ENCODE results near the gene WDR38. TPM values are rescaled to one million over a fixed set of nuclear protein-coding genes. Genes with fewer than 3 reads are reported as not detected.
"Not testable (repeated sequence)": the region's sequence is repeated elsewhere in the genome, so short reads cannot be mapped to it uniquely, and the experiment has no call there.

The WDR38 gene
- total and polyA plus RNA-seq, 2 donors (not counting 1 experiment from before 2014, with no cell fraction given): not detected

- Histone ChIP-seq H4K20me1 (ENCODE audit: control insufficient read depth, extremely low read depth, insufficient read depth, low read length) (no peaks in the 10 kb centered on the region), H3K9me3 (ENCODE audit: control insufficient read depth, insufficient read depth, low read depth, low read length) (no peaks in the 10 kb centered on the region), H3K4me2 (ENCODE audit: extremely low read depth, insufficient read depth, low read length) (no peak overlapping the region), H3K36me3 (ENCODE audit: control insufficient read depth, insufficient read depth, low read length) (no peaks in the 10 kb centered on the region), H3K4me3 (replicated peaks in 1 of 4; ENCODE audit: control extremely low read depth in 1 of 4, insufficient read depth in 1 of 4, low read depth in 3 of 4, low read length in 4 of 4) (no peak overlapping the region), H2AFZ (ENCODE audit: low read length) (no peak overlapping the region), H3K9ac (ENCODE audit: insufficient read depth, low read length) (no peak overlapping the region), H3K79me2 (ENCODE audit: control insufficient read depth, insufficient read depth, low read length) (no peaks in the 10 kb centered on the region), H3K4me1 (ENCODE audit: control insufficient read depth, extremely low read depth, insufficient read depth, low read length) (peaks cover 21% of the 10 kb centered on the region), H3K27me3 (ENCODE audit: control insufficient read depth, insufficient read depth, low read length) (no peaks in the 10 kb centered on the region), H3K27ac (ENCODE audit: insufficient read depth, low read length) (peak overlapping the region; percentile 12)
- TF ChIP-seq EZH2 (IDR thresholded peaks at IDR 0.05; ENCODE audit: low read length, missing control alignments) (no peak), CTCF (conservative IDR thresholded peaks at IDR 0.05 in 1 of 2, IDR thresholded peaks at IDR 0.05 in 1 of 2; ENCODE audit: low read depth in 1 of 2, low read length in 2 of 2) (no peak)
- no peak for DNase-seq (ENCODE audit: low read depth in 2 of 2)
These were observed 21.5 kb upstream of the WDR38 start for GRCh38 chr9:124831642-124832364.

DNA sequence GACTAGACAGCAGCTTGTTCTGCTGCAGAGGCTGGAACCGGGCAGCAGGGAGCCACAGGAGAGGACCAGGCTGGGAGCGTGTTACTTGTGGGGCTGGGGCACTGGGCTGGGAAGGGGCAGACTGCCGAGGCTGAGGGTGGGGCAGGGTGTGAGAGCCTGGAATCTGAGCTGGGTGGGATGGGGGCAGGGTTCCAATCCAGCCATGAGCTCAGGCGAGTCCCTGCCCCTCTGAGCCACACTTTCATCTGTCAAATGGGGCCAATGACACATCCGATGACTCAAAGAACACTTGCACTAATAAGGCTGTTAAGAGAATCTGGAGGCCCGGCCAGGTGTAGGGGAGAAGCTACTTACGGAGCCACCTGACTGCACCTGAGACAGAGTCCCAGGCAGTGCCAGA is 18.7 kb upstream of the WDR38 start:
- Histone ChIP-seq H3K9me3 (ENCODE audit: control insufficient read depth, insufficient read depth, low read depth, low read length) (no peaks in the 10 kb centered on the region), H3K9ac (ENCODE audit: insufficient read depth, low read length) (no peak overlapping the region), H3K79me2 (ENCODE audit: control insufficient read depth, insufficient read depth, low read length) (no peaks in the 10 kb centered on the region), H2AFZ (ENCODE audit: low read length) (no peak overlapping the region), H3K4me1 (ENCODE audit: control insufficient read depth, extremely low read depth, insufficient read depth, low read length) (peaks cover 21% of the 10 kb centered on the region), H4K20me1 (ENCODE audit: control insufficient read depth, extremely low read depth, insufficient read depth, low read length) (no peaks in the 10 kb centered on the region), H3K36me3 (ENCODE audit: control insufficient read depth, insufficient read depth, low read length) (no peaks in the 10 kb centered on the region), H3K4me2 (ENCODE audit: extremely low read depth, insufficient read depth, low read length) (no peak overlapping the region), H3K27me3 (ENCODE audit: control insufficient read depth, insufficient read depth, low read length) (no peaks in the 10 kb centered on the region), H3K27ac (ENCODE audit: insufficient read depth, low read length) (no peak overlapping the region), H3K4me3 (replicated peaks in 1 of 4; ENCODE audit: control extremely low read depth in 1 of 4, insufficient read depth in 1 of 4, low read depth in 3 of 4, low read length in 4 of 4) (no peak overlapping the region)
- TF ChIP-seq CTCF (conservative IDR thresholded peaks at IDR 0.05 in 1 of 2, IDR thresholded peaks at IDR 0.05 in 1 of 2; ENCODE audit: low read depth in 1 of 2, low read length in 2 of 2) (no peak), EZH2 (IDR thresholded peaks at IDR 0.05; ENCODE audit: low read length, missing control alignments) (no peak)
- DNase-seq (ENCODE audit: low read depth in 2 of 2): peak; percentile 70 to 89

DNA sequence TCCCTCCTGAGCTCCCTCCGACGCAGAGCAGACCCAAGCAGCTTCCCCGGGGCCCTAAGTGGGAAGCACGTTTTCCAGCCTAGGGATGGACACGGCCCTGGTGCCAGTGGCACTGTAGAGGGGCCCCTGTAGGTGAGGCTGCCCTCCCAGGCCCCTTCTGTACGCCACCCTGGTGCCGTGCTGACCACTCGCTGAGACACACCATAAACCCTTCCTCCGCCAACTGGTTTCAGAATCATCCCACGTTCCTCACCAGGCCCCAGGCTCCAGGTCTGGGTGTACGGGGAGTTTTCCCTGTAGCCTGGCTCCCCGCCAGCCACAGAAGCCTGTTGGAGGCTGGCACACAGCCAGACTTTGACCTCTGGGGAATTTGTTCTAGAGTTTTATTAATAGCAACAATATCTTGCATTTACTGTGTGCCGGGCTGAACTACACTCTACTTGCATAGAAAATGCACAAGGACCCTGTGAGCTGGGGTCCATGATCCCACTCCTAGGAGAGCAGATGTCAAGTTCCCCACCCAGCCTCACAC is 18.2 kb upstream of the WDR38 start:
- H3K79me2 ChIP-seq (ENCODE audit: control insufficient read depth, insufficient read depth, low read length): no peaks in the 10 kb centered on the region
- no peak overlapping the region for H3K4me3 ChIP-seq (replicated peaks in 1 of 4; ENCODE audit: control extremely low read depth in 1 of 4, insufficient read depth in 1 of 4, low read depth in 3 of 4, low read length in 4 of 4)
- DNase-seq (ENCODE audit: low read depth in 2 of 2): peak; percentile 78 to 87
- H3K4me1 ChIP-seq (ENCODE audit: control insufficient read depth, extremely low read depth, insufficient read depth, low read length): peaks cover 21% of the 10 kb centered on the region
- H4K20me1 ChIP-seq (ENCODE audit: control insufficient read depth, extremely low read depth, insufficient read depth, low read length): no peaks in the 10 kb centered on the region
- TF ChIP-seq EZH2 (IDR thresholded peaks at IDR 0.05; ENCODE audit: low read length, missing control alignments): no peak
- no peak for TF ChIP-seq CTCF (conservative IDR thresholded peaks at IDR 0.05 in 1 of 2, IDR thresholded peaks at IDR 0.05 in 1 of 2; ENCODE audit: low read depth in 1 of 2, low read length in 2 of 2)
- H3K27ac ChIP-seq (ENCODE audit: insufficient read depth, low read length): peak overlapping the region; percentile 14
- H3K9ac ChIP-seq (ENCODE audit: insufficient read depth, low read length): no peak overlapping the region
- no peaks in the 10 kb centered on the region for H3K9me3 ChIP-seq (ENCODE audit: control insufficient read depth, insufficient read depth, low read depth, low read length)
- peak overlapping the region; percentile 59 for H3K4me2 ChIP-seq (ENCODE audit: extremely low read depth, insufficient read depth, low read length)
- H3K27me3 ChIP-seq (ENCODE audit: control insufficient read depth, insufficient read depth, low read length): no peaks in the 10 kb centered on the region
- H2AFZ ChIP-seq (ENCODE audit: low read length): no peak overlapping the region
- H3K36me3 ChIP-seq (ENCODE audit: control insufficient read depth, insufficient read depth, low read length): no peaks in the 10 kb centered on the region

DNA sequence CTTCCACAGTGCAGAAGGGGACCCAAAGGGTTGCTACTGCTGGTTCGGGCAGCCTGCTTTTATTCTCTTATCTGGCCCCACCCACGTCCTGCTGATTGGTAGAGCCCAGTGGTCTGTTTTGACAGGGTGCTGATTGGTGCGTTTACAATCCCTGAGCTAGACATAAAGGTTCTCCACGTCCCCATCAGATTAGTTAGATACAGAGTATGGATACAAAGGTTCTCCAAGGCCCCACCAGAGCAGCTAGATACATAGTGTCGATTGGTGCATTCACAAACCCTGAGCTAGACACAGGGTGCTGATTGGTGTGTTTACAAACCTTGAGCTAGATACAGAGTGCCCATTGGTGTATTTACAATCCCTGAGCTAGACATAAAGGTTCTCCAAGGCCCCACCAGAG is 15.1 kb upstream of the WDR38 start:
- not testable (repeated sequence) for H4K20me1 ChIP-seq (ENCODE audit: control insufficient read depth, extremely low read depth, insufficient read depth, low read length); H3K9ac ChIP-seq (ENCODE audit: insufficient read depth, low read length); H3K79me2 ChIP-seq (ENCODE audit: control insufficient read depth, insufficient read depth, low read length); H3K9me3 ChIP-seq (ENCODE audit: control insufficient read depth, insufficient read depth, low read depth, low read length); H2AFZ ChIP-seq (ENCODE audit: low read length); H3K36me3 ChIP-seq (ENCODE audit: control insufficient read depth, insufficient read depth, low read length); H3K27ac ChIP-seq (ENCODE audit: insufficient read depth, low read length); H3K4me2 ChIP-seq (ENCODE audit: extremely low read depth, insufficient read depth, low read length); H3K4me3 ChIP-seq (replicated peaks in 1 of 4; ENCODE audit: control extremely low read depth in 1 of 4, insufficient read depth in 1 of 4, low read depth in 3 of 4, low read length in 4 of 4); H3K27me3 ChIP-seq (ENCODE audit: control insufficient read depth, insufficient read depth, low read length); DNase-seq (ENCODE audit: low read depth in 2 of 2)
- peaks cover 12% of the 10 kb centered on the region for H3K4me1 ChIP-seq (ENCODE audit: control insufficient read depth, extremely low read depth, insufficient read depth, low read length)
